PC-3 (cell line): Measurements from ENCODE around the gene UMPS. TPM values are rescaled to one million over a fixed set of nuclear protein-coding genes. Genes with fewer than 3 reads are reported as not detected.

Source experiments
- ATAC-seq: fragments of 200-7000 bp; cut with Tn5 transposase; 2 replicates; pipeline ENCODE4 v1.9.1; 2020; ENCODE audit warnings: mild to moderate bottlenecking, moderate library complexity
- BruUV-seq: library from RNA; stranded (reverse); fragments of 400-500 nt; replicated peaks from 2 replicates; lab custom pipeline; 2021; lab: Mats Ljungman, UMichigan
- CTCF ChIA-PET: fragments of 300-600 bp; sonication (Branson Sonifier 250); formaldehyde crosslinking; loops from one replicate; lab custom pipeline; 2022; ENCODE audit warnings: antibody characterized with exemption; lab: Charles Lee
- POLR2A ChIA-PET: fragments of 300-600 bp; sonication (Branson Sonifier 250); formaldehyde crosslinking; loops from one replicate; lab custom pipeline; 2022; ENCODE audit warnings: antibody characterized with exemption; ENCODE audit not compliant: unreplicated experiment; lab: Charles Lee
- DNase-seq: peaks from one replicate; pipeline ENCODE4 v3.0.0-alpha.2; 2015
- H2AFZ ChIP-seq: fragments of 300-600 bp; sonication (generic); 2 replicates; pipeline ENCODE4 v1.6.0; 2016; ENCODE audit warnings: antibody characterized with exemption, low read length
- H3F3A ChIP-seq: fragments of 300-600 bp; sonication (generic); one replicate; pipeline ENCODE4 v1.6.0; 2017; ENCODE audit warnings: antibody characterized with exemption, low read length, control low read depth, mild to moderate bottlenecking; ENCODE audit not compliant: unreplicated experiment
- H3K27ac ChIP-seq: fragments of 300-600 bp; sonication (generic); 2 replicates; pipeline ENCODE4 v1.5.1; 2016; ENCODE audit warnings: mild to moderate bottlenecking, low read length
- H3K27me3 ChIP-seq: fragments of 300-600 bp; sonication (generic); 2 replicates; pipeline ENCODE4 v1.6.1; 2016; ENCODE audit warnings: low read length, mixed read lengths
- H3K36me3 ChIP-seq: fragments of 300-600 bp; sonication (generic); 2 replicates; pipeline ENCODE4 v1.6.1; 2016; ENCODE audit warnings: low read depth, mixed run types, low read length, mixed read lengths
- H3K4me1 ChIP-seq: fragments of 300-600 bp; sonication (generic); 2 replicates; pipeline ENCODE4 v1.5.1; 2016; ENCODE audit warnings: low read length; ENCODE audit not compliant: insufficient read depth
- H3K4me2 ChIP-seq: fragments of 300-600 bp; sonication (generic); 2 replicates; pipeline ENCODE4 v1.6.0; 2016; ENCODE audit warnings: low read length
- H3K4me3 ChIP-seq: fragments of 300-600 bp; sonication (generic); 2 replicates; pipeline ENCODE4 v1.5.1; 2016; ENCODE audit warnings: mild to moderate bottlenecking, low read length, mixed read lengths
- H3K79me2 ChIP-seq: fragments of 300-600 bp; sonication (generic); 2 replicates; pipeline ENCODE4 v1.6.1; 2017; ENCODE audit warnings: low read length, mixed read lengths
- H3K9ac ChIP-seq: fragments of 300-600 bp; sonication (generic); 2 replicates; pipeline ENCODE4 v1.6.0; 2016; ENCODE audit warnings: mild to moderate bottlenecking, low read length
- H3K9me2 ChIP-seq: fragments of 300-600 bp; sonication (generic); replicated peaks from 2 replicates; pipeline ENCODE4 v1.6.1; 2016; ENCODE audit warnings: mixed run types, low read length, mixed read lengths
- H3K9me3 ChIP-seq: fragments of 300-600 bp; sonication (generic); 2 replicates; pipeline ENCODE4 v1.6.1; 2016; ENCODE audit warnings: low read length, mixed read lengths
- H4K20me1 ChIP-seq: fragments of 300-600 bp; sonication (generic); 2 replicates; pipeline ENCODE4 v1.6.1; 2016; ENCODE audit warnings: low read length, mixed read lengths
- CTCF ChIP-seq: fragments of 300-600 bp; sonication (generic); conservative IDR thresholded peaks from 2 replicates; pipeline ENCODE4 v1.5.1; 2017; ENCODE audit warnings: antibody characterized with exemption, low read depth, mild to moderate bottlenecking, low read length
- EZH2 ChIP-seq: fragments of 300-600 bp; sonication (generic); IDR thresholded peaks from one replicate; pipeline ENCODE4 v1.6.1; 2017; ENCODE audit warnings: antibody characterized with exemption, mild to moderate bottlenecking, low read length; ENCODE audit not compliant: unreplicated experiment
- EZH2phosphoT487 ChIP-seq: fragments of 300-600 bp; sonication (generic); IDR thresholded peaks from 2 replicates; pipeline ENCODE4 v1.6.1; 2018; ENCODE audit warnings: mild to moderate bottlenecking, antibody characterized with exemption, low read length, borderline replicate concordance
- intact Hi-C: fragments of 100-400 bp; cut with micrococcal nuclease; formaldehyde crosslinking; loops from 2 replicates; pipeline ENCODE4 v1.9.0; 2023
- total RNA-seq: library from RNA; depleted of rRNA; stranded (reverse); fragments of >200 nt; gene quantifications from 2 replicates; pipeline ENCODE4 v1.2.3, GENCODE V29; 2014

UMPS gene
- total RNA-seq, 1 experiment from 2014 or later, result 38.4 TPM

- BruUV-seq, result no TSS peak
- no peak for ATAC-seq
- no peak overlapping the region for H3K4me3 ChIP-seq
- no peak overlapping the region for H3K9ac ChIP-seq
- POLR2A ChIA-PET, result no interaction called here
- no peak overlapping the region for H3K4me2 ChIP-seq
- H3K27ac ChIP-seq, result no peak overlapping the region
- H3K79me2 ChIP-seq, result no peaks in the 10 kb centered on the region
- H3K27me3 ChIP-seq, result no peaks in the 10 kb centered on the region
- H4K20me1 ChIP-seq, result no peaks in the 10 kb centered on the region
- TF ChIP-seq EZH2phosphoT487, result no peak
- TF ChIP-seq EZH2, result no peak
- no peak for TF ChIP-seq CTCF
- no peaks in the 10 kb centered on the region for H3K9me2 ChIP-seq
- no peak for DNase-seq
- CTCF ChIA-PET, result no interaction called here
- intact Hi-C loops, result no loop called here
- H3F3A ChIP-seq, result no peaks in the 10 kb centered on the region
- no peaks in the 10 kb centered on the region for H3K9me3 ChIP-seq
- H2AFZ ChIP-seq, result no peak overlapping the region
- H3K4me1 ChIP-seq, result peaks cover 6% of the 10 kb centered on the region; the same call in 1 of the 2 replicates
- no peaks in the 10 kb centered on the region for H3K36me3 ChIP-seq
Observed at GRCh38 chr3:124771083-124771445, 40.8 kb downstream of the UMPS start.

- H3K9me3 ChIP-seq, result no peaks in the 10 kb centered on the region
- no peaks in the 10 kb centered on the region for H3F3A ChIP-seq
- no peak overlapping the region for H2AFZ ChIP-seq
- no peaks in the 10 kb centered on the region for H4K20me1 ChIP-seq
- no peak for ATAC-seq
- no peak overlapping the region for H3K4me2 ChIP-seq
- no peaks in the 10 kb centered on the region for H3K27me3 ChIP-seq
- no peak for TF ChIP-seq EZH2
- no peak for TF ChIP-seq CTCF
- TF ChIP-seq EZH2phosphoT487, result no peak
- H3K36me3 ChIP-seq, result no peaks in the 10 kb centered on the region
- intact Hi-C loops, result no loop called here
- DNase-seq, result no peak
- H3K4me1 ChIP-seq, result peaks cover 6% of the 10 kb centered on the region; the same call in 1 of the 2 replicates
- H3K79me2 ChIP-seq, result no peaks in the 10 kb centered on the region
- no peak overlapping the region for H3K9ac ChIP-seq
- ChIA-PET POLR2A (no interaction called here), CTCF (interaction anchor here (0.6 kb wide), 1 partner anchor 410 kb away, joined by 3 read pairs; no protein-coding TSS in a partner anchor)
- no peak overlapping the region for H3K4me3 ChIP-seq
- no peak overlapping the region for H3K27ac ChIP-seq
- H3K9me2 ChIP-seq, result no peaks in the 10 kb centered on the region
- no TSS peak for BruUV-seq
Observed at GRCh38 chr3:124772081-124772831, 42.0 kb downstream of the UMPS start.
